HepG2 (cell line): ENCODE data around the gene TMEM217. TPM values are rescaled to one million over a fixed set of nuclear protein-coding genes. Genes with fewer than 3 reads are reported as not detected.

Source experiments
- ATAD3A ChIP-seq: sonication (generic); formaldehyde crosslinking; IDR thresholded peaks from 2 replicates; pipeline ENCODE4 v1.4.0; 2020; ENCODE audit warnings: missing genetic modification reagents
- ATF5 ChIP-seq: sonication (generic); formaldehyde crosslinking; IDR thresholded peaks from 2 replicates; pipeline ENCODE4 v1.4.0; 2020; ENCODE audit warnings: mild to moderate bottlenecking, low read depth, missing genetic modification reagents
- CAMTA2 ChIP-seq: sonication (generic); formaldehyde crosslinking; IDR thresholded peaks from 2 replicates; pipeline ENCODE4 v1.4.0; 2020; ENCODE audit warnings: mild to moderate bottlenecking, missing genetic modification reagents, borderline replicate concordance
- HNRNPLL ChIP-seq: fragments of 200-400 bp; formaldehyde crosslinking; IDR thresholded peaks from 2 replicates; pipeline ENCODE4 v1.6.1; 2017; ENCODE audit warnings: mild to moderate bottlenecking, low read depth, low read length; ENCODE audit not compliant: poor library complexity, severe bottlenecking
- MBD4 ChIP-seq: IDR thresholded peaks from 2 replicates; pipeline ENCODE4 v1.6.1; 2012; ENCODE audit warnings: low read length, inconsistent platforms, borderline replicate concordance
- MLX ChIP-seq: IDR thresholded peaks from 2 replicates; pipeline ENCODE4 v1.6.1; 2016
- NCOA2 ChIP-seq: sonication (generic); formaldehyde crosslinking; IDR thresholded peaks from 2 replicates; pipeline ENCODE4 v1.8.0; 2022; ENCODE audit warnings: inconsistent platforms
- PHF20 ChIP-seq: sonication (generic); formaldehyde crosslinking; IDR thresholded peaks from 2 replicates; pipeline ENCODE4 v1.5.0; 2020; ENCODE audit warnings: mild to moderate bottlenecking, missing genetic modification reagents
- PHF21A ChIP-seq: sonication (generic); formaldehyde crosslinking; IDR thresholded peaks from 2 replicates; pipeline ENCODE4 v1.5.0; 2020; ENCODE audit warnings: mild to moderate bottlenecking, missing genetic modification reagents
- PRDM4 ChIP-seq: sonication (generic); formaldehyde crosslinking; IDR thresholded peaks from 2 replicates; pipeline ENCODE4 v1.9.0; 2021; ENCODE audit warnings: missing genetic modification reagents, borderline replicate concordance
- SAFB2 ChIP-seq: sonication (generic); formaldehyde crosslinking; IDR thresholded peaks from 2 replicates; pipeline ENCODE4 v1.5.1; 2020; ENCODE audit warnings: missing genetic modification reagents, low read depth, mild to moderate bottlenecking, borderline replicate concordance
- SNAPC2 ChIP-seq: sonication (generic); formaldehyde crosslinking; IDR thresholded peaks from 2 replicates; pipeline ENCODE4 v1.8.1; 2022; ENCODE audit warnings: mild to moderate bottlenecking, missing genetic modification reagents
- TBX3 ChIP-seq: fragments of 450-650 bp; IDR thresholded peaks from 2 replicates; pipeline ENCODE4 v1.6.1; 2017; ENCODE audit warnings: antibody characterized with exemption, mild to moderate bottlenecking, inconsistent platforms, borderline replicate concordance
- TERF1 ChIP-seq: sonication (generic); formaldehyde crosslinking; IDR thresholded peaks from 2 replicates; pipeline ENCODE4 v1.8.0; 2022; ENCODE audit warnings: mild to moderate bottlenecking, missing genetic modification reagents, moderate library complexity
- TSC22D2 ChIP-seq: sonication (generic); formaldehyde crosslinking; IDR thresholded peaks from 2 replicates; pipeline ENCODE4 v1.5.1; 2020; ENCODE audit warnings: missing genetic modification reagents, mild to moderate bottlenecking, borderline replicate concordance
- ZNF317 ChIP-seq: sonication (generic); formaldehyde crosslinking; IDR thresholded peaks from 2 replicates; pipeline ENCODE4 v1.5.0; 2020; ENCODE audit warnings: mild to moderate bottlenecking, missing genetic modification reagents
- ZNF383 ChIP-seq: sonication (generic); formaldehyde crosslinking; IDR thresholded peaks from 2 replicates; pipeline ENCODE4 v1.4.0; 2020; ENCODE audit warnings: missing genetic modification reagents, mild to moderate bottlenecking, borderline replicate concordance
- ZNF672 ChIP-seq: sonication (generic); formaldehyde crosslinking; IDR thresholded peaks from 2 replicates; pipeline ENCODE4 v1.8.1; 2022; ENCODE audit warnings: missing genetic modification reagents
- polyA plus RNA-seq, 8 experiments: library from polyadenylated mRNA; depleted of rRNA in 3 of 8; stranded (reverse) in 7 of 8; unstranded in 1 of 8; fragments of >200 nt; fragmentation: Illumina TruSeq in 4 of 8; extraction: Trizol in 4 of 8; gene quantifications; 2 replicates each; pipeline versions ENCODE4 v1.2.1 to v1.2.3, GENCODE V29; 2011 to 2016; ENCODE audit warnings: low read depth in 4 of 8, missing spikeins in 1 of 8, mixed read lengths in 1 of 8; ENCODE audit not compliant: insufficient read depth in 1 of 8
- total RNA-seq, 5 experiments: library from RNA; depleted of rRNA; stranded (reverse); fragments of >200 nt; fragmentation: Illumina TruSeq; extraction: Trizol; gene quantifications; 2 replicates each; pipeline ENCODE4 v1.2.3, GENCODE V29; 2016; ENCODE audit warnings: low read depth in 1 of 5

Gene TMEM217
- total and polyA plus RNA-seq, 2 of the 13 experiments (the other 11 are each of a cell fraction or from before 2014, with no cell fraction given) = 2.3 to 3.4 TPM

- TF ChIP-seq TERF1 (CRISPR knock-in tag) = peak; percentile 55; the same call in 1 of the 2 replicates
- no peak for TF ChIP-seq TBX3
- no peak; the same call in 1 of the 2 replicates for TF ChIP-seq NCOA2
- TF ChIP-seq PRDM4 (CRISPR knock-in tag) = no peak
- peak; percentile 28 for TF ChIP-seq HNRNPLL
- TF ChIP-seq ZNF383 (CRISPR knock-in tag) = no peak
- no peak for TF ChIP-seq ZNF317
- no peak for TF ChIP-seq ATAD3A (CRISPR knock-in tag)
- peak; percentile 56; the same call in 1 of the 2 replicates for TF ChIP-seq ZNF672
- TF ChIP-seq PHF20 (CRISPR knock-in tag) = 0 out of 2 replicates have a peak, but pooled peaks have one; percentile 5
- peak; percentile 21; the same call in 1 of the 2 replicates for TF ChIP-seq PHF21A (CRISPR knock-in tag)
- TF ChIP-seq MBD4 = no peak
- peak; percentile 11 for TF ChIP-seq SNAPC2 (CRISPR knock-in tag)
- TF ChIP-seq ATF5 (CRISPR knock-in tag) = peak; percentile 84; the same call in 1 of the 2 replicates
- 0 out of 2 replicates have a peak, but pooled peaks have one; percentile 21 for TF ChIP-seq CAMTA2
- TF ChIP-seq TSC22D2 (CRISPR knock-in tag) = no peak
- no peak for TF ChIP-seq MLX (CRISPR knock-in tag)
- TF ChIP-seq SAFB2 (CRISPR knock-in tag) = no peak; the same call in 1 of the 2 replicates
Measured at GRCh38 chr6:37170273-37171200, 87.4 kb downstream of the TMEM217 start (continued).
